SU-DHL-6 (cell line): ENCODE data around the gene TTC4.

Experiments used
- CTCF ChIP-seq: fragments of 200-600 bp; sonication (generic); IDR thresholded peaks from one replicate; pipeline ENCODE4 v1.5.1; 2017; ENCODE audit warnings: antibody characterized with exemption, mild to moderate bottlenecking, low read length, moderate library complexity; ENCODE audit not compliant: insufficient read depth, poor library complexity, severe bottlenecking
- EZH2phosphoT487 ChIP-seq: fragments of 200-600 bp; sonication (generic), shearing (Covaris generic); conservative IDR thresholded peaks from 2 replicates; pipeline ENCODE4 v1.6.1; 2018; ENCODE audit warnings: mild to moderate bottlenecking, antibody characterized with exemption, low read length, moderate library complexity, mixed read lengths

GRCh38 chr1:54742282-54742681 lies 26.6 kb downstream of the TTC4 start:
- TF ChIP-seq CTCF: no peak
- TF ChIP-seq EZH2phosphoT487: no peak
